Endothelial cell (in vitro differentiated cells): ENCODE data around the gene STXBP1. TPM values are rescaled to one million over a fixed set of nuclear protein-coding genes. Genes with fewer than 3 reads are reported as not detected.

Source experiments
- DNase-seq: peaks from one replicate; pipeline ENCODE4 v3.0.0; 2021; ENCODE audit warnings: low spot score
- H3K27ac Mint-ChIP-seq: one replicate; pipeline ENCODE4 v1.8.0; 2021; ENCODE audit warnings: mixed read lengths, inconsistent platforms; ENCODE audit not compliant: unreplicated experiment
- H3K27me3 Mint-ChIP-seq: one replicate; pipeline ENCODE4 v1.8.0; 2021; ENCODE audit warnings: mild to moderate bottlenecking, moderate library complexity, mixed read lengths, inconsistent platforms; ENCODE audit not compliant: unreplicated experiment
- H3K36me3 Mint-ChIP-seq: one replicate; pipeline ENCODE4 v1.8.0; 2021; ENCODE audit warnings: mild to moderate bottlenecking, low read depth, mixed read lengths, inconsistent platforms; ENCODE audit not compliant: unreplicated experiment
- H3K4me1 Mint-ChIP-seq: one replicate; pipeline ENCODE4 v1.8.0; 2021; ENCODE audit warnings: mild to moderate bottlenecking, mixed read lengths, inconsistent platforms; ENCODE audit not compliant: unreplicated experiment
- H3K4me3 Mint-ChIP-seq: one replicate; pipeline ENCODE4 v1.8.0; 2021; ENCODE audit warnings: mild to moderate bottlenecking, mixed read lengths, inconsistent platforms; ENCODE audit not compliant: unreplicated experiment
- H3K9me3 Mint-ChIP-seq: one replicate; pipeline ENCODE4 v1.8.0; 2021; ENCODE audit warnings: mixed read lengths, inconsistent platforms; ENCODE audit not compliant: unreplicated experiment
- CTCF ChIP-seq: fragments of 200-600 bp; sonication (generic); IDR thresholded peaks from one replicate; pipeline ENCODE4 v1.5.0; 2021; ENCODE audit warnings: antibody characterized with exemption; ENCODE audit not compliant: unreplicated experiment
- total RNA-seq: library from RNA; stranded (reverse); fragmentation: NEBNext Ultra II Directional; extraction: Animal tissue kit (Norgen Biotek cat#: 25700); gene quantifications from one replicate; pipeline ENCODE4 v1.2.1, GENCODE V29; 2021; ENCODE audit not compliant: unreplicated experiment

The STXBP1 gene
- total RNA-seq, 1 donor from 2014 or later: 113 TPM

- H3K27ac Mint-ChIP-seq: peak overlapping the region; percentile 59
- no peaks in the 10 kb centered on the region for H3K9me3 Mint-ChIP-seq
- peaks cover 3% of the 10 kb centered on the region for H3K4me1 Mint-ChIP-seq
- DNase-seq: no peak
- H3K36me3 Mint-ChIP-seq: peaks cover 70% of the 10 kb centered on the region
- TF ChIP-seq CTCF: no peak
- peaks cover 7% of the 10 kb centered on the region for H3K27me3 Mint-ChIP-seq
- H3K4me3 Mint-ChIP-seq: no peak overlapping the region
These were observed 68.1 kb downstream of the STXBP1 start for GRCh38 chr9:127680226-127680625.

GRCh38 chr9:127680846-127681245 is 68.8 kb downstream of the STXBP1 start:
- peak overlapping the region; percentile 71 for H3K4me3 Mint-ChIP-seq
- peaks cover 64% of the 10 kb centered on the region for H3K36me3 Mint-ChIP-seq
- peaks cover 5% of the 10 kb centered on the region for H3K27me3 Mint-ChIP-seq
- no peak for TF ChIP-seq CTCF
- no peak overlapping the region for H3K27ac Mint-ChIP-seq
- H3K9me3 Mint-ChIP-seq: no peaks in the 10 kb centered on the region
- no peak for DNase-seq
- peaks cover 3% of the 10 kb centered on the region for H3K4me1 Mint-ChIP-seq

- no peak for DNase-seq
- TF ChIP-seq CTCF: no peak
- H3K27ac Mint-ChIP-seq: no peak overlapping the region
- H3K4me1 Mint-ChIP-seq: peaks cover 3% of the 10 kb centered on the region
- peaks cover 53% of the 10 kb centered on the region for H3K36me3 Mint-ChIP-seq
- H3K4me3 Mint-ChIP-seq: no peak overlapping the region
- H3K9me3 Mint-ChIP-seq: no peaks in the 10 kb centered on the region
- peaks cover 3% of the 10 kb centered on the region for H3K27me3 Mint-ChIP-seq
These were observed 70.5 kb downstream of the STXBP1 start for GRCh38 chr9:127682351-127683136.

- H3K4me1 Mint-ChIP-seq: peaks cover 3% of the 10 kb centered on the region
- H3K9me3 Mint-ChIP-seq: no peaks in the 10 kb centered on the region
- DNase-seq: no peak
- no peak overlapping the region for H3K27ac Mint-ChIP-seq
- H3K36me3 Mint-ChIP-seq: peaks cover 58% of the 10 kb centered on the region
- peak overlapping the region; percentile 26 for H3K4me3 Mint-ChIP-seq
- no peak for TF ChIP-seq CTCF
- peaks cover 5% of the 10 kb centered on the region for H3K27me3 Mint-ChIP-seq
These were observed 71.6 kb downstream of the STXBP1 start for GRCh38 chr9:127683723-127684122.

- no peak for DNase-seq
- H3K36me3 Mint-ChIP-seq: peaks cover 56% of the 10 kb centered on the region
- peaks cover 4% of the 10 kb centered on the region for H3K27me3 Mint-ChIP-seq
- H3K27ac Mint-ChIP-seq: peak overlapping the region; percentile 53
- TF ChIP-seq CTCF: no peak
- peak overlapping the region; percentile 72 for H3K4me3 Mint-ChIP-seq
- no peaks in the 10 kb centered on the region for H3K9me3 Mint-ChIP-seq
- peaks cover 3% of the 10 kb centered on the region for H3K4me1 Mint-ChIP-seq
These were observed 72.5 kb downstream of the STXBP1 start for GRCh38 chr9:127684576-127684975.
